LNCaP clone FGC (cell line): ENCODE data around the gene IL37.

Source experiments
- DNase-seq: peaks from one replicate; pipeline ENCODE4 v3.0.0-alpha.2; 2011; ENCODE audit warnings: low read depth
- H3K4me3 ChIP-seq: 2 replicates; pipeline ENCODE4 v1.5.1; 2011; ENCODE audit warnings: mild to moderate bottlenecking, low read depth, low read length, control low read depth
- CTCF ChIP-seq: IDR thresholded peaks from 2 replicates; pipeline ENCODE4 v1.5.1; 2012; ENCODE audit warnings: mild to moderate bottlenecking; ENCODE audit not compliant: control insufficient read depth, insufficient read depth; ENCODE audit errors: extremely low read depth

IL37 gene

GRCh38 chr2:112957511-112957910 is 46.5 kb downstream of the IL37 start:
- no peak for TF ChIP-seq CTCF
- no peak for DNase-seq
- no peak overlapping the region for H3K4me3 ChIP-seq

GRCh38 chr2:112958428-112959108 is 47.6 kb downstream of the IL37 start:
- TF ChIP-seq CTCF: peak; percentile 74
- no peak overlapping the region for H3K4me3 ChIP-seq
- DNase-seq: peak; percentile 52

- TF ChIP-seq CTCF: peak; percentile 35
- DNase-seq: no peak
- H3K4me3 ChIP-seq: no peak overlapping the region
Observed at GRCh38 chr2:112959109-112959812, 48.3 kb downstream of the IL37 start.

GRCh38 chr2:112960230-112960825 is 49.4 kb downstream of the IL37 start:
- no peak for DNase-seq
- H3K4me3 ChIP-seq: no peak overlapping the region
- peak; percentile 9; the same call in 1 of the 2 replicates for TF ChIP-seq CTCF

- DNase-seq: no peak
- TF ChIP-seq CTCF: no peak
- no peak overlapping the region for H3K4me3 ChIP-seq
Observed at GRCh38 chr2:112962308-112963175, 51.6 kb downstream of the IL37 start.

GRCh38 chr2:112967023-112967422 is 56.1 kb downstream of the IL37 start:
- no peak overlapping the region for H3K4me3 ChIP-seq
- no peak for DNase-seq
- no peak for TF ChIP-seq CTCF
